GM18861 (cell line): ENCODE results near the gene ENTPD6.
"Not testable (repeated sequence)": the region's sequence is repeated elsewhere in the genome, so short reads cannot be mapped to it uniquely, and the experiment has no call there.

Experiments used
- ATAC-seq: cut with Tn5 transposase; IDR thresholded peaks from one replicate; pipeline ENCODE4 v1.9.1; 2021; ENCODE audit not compliant: unreplicated experiment

ENTPD6 gene

DNA sequence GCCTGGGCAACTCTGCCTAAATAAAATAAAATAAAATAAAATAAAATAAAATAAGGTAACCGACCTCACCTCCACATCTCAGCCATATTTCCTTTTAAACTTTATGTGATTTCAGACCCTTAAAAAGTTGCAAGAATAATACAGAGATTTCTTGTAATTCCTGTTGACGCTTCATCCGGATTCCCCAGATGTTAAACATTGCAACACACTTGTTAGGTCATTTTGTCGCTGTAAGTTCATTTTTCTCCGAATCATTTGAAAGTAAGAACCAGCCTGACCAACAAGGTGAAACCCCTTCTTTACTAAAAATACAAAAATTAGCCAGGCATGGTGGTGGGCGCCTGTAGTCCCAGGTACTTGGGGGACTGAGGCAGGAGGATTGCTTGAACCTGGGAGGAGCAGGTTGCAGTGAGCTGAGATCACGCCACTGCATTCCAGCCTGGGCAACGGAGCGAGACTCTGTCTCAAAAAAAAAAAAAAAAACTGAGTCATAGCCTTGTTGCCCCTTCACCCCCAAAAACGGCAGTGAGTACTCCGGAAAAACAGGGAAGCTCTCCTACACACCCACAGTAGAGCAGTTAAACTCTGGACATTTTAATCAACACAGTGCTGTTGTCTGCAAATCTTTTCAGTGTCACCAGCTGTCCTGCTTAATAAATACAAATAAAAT, 58.2 kb downstream of the ENTPD6 start:
- ATAC-seq: no peak

DNA sequence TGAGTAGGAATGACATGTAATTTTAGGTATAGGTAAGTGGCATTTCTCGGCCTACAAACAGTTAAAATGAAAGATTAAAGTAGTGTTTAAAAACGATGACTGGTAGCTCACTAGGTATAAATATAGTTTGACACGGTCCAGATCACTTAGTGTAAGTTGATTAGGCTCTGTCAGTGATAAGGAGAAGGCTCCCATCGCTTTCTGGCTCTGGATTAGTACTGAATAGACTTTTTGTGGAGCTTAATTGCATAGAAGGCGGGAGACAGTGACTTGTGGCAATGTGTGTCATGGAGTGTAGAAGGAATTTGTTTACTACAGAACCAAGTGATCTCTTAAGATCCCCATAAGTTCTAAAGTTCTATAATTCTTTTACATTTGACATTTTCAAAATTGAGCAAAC, 59.1 kb downstream of the ENTPD6 start:
- ATAC-seq: no peak

DNA sequence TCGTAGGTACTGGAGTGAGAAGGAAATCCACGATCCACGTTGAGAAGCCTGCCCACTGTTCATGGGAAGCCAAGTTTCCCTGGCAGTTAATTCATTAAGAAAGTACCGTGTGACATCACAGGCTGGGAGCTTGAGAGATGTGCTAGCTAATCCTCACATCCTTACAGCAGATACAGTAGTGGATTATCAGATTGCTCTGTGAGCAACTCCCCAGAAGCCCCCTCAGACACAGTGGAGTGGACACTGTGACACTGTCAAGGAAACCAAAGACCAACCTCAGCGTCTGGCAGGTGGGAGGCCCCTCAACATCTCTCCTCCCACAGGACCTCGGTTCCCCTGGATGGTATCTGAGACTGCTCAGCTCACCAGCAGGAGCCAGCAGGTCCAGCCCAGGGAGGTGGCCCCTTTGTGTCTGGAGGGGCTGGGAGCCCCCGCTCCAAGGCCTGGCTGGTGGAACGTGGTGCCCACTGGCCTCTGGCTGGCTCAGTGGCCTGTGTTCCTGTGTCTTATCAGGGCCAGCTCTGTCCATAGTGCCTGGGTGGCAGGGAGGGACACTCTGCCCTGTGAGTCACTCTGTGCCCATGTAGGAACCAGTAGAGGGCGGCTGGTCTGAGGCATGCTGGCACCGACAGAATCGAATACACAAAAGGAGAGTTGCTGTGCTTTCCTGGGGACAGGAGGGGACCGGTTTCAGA, 59.6 kb downstream of the ENTPD6 start:
- no peak for ATAC-seq

DNA sequence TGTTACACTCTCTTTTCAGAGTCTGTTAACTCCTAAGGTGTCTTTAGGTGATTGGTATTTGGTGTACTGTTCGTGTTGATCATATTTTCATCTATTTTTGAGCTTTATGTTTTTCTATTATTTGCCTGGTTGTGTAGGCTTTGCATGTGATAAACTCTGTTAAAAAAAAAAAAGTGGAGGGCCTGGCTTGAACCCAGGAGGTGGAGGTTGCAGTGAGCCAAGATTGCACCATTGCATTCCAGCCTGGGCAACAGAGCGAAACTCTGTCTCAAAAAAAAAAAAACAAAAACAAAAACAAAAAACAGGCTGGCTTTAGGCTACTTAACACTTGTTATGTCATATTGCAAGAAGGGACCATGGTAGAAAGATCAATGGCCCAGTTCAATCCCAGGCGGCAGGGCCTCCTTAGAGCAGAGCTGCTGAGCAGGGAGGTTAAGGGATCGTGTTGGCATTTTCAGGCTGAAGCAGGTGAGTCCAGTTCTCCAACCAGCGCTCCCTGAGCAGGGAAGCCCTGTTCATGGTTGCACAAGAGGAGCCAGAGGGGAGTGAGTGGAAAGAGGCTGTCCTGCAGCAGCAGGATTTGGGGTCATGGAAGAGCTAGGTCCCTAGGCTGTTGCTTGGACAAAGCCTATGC, 60.8 kb downstream of the ENTPD6 start:
- ATAC-seq: no peak

DNA sequence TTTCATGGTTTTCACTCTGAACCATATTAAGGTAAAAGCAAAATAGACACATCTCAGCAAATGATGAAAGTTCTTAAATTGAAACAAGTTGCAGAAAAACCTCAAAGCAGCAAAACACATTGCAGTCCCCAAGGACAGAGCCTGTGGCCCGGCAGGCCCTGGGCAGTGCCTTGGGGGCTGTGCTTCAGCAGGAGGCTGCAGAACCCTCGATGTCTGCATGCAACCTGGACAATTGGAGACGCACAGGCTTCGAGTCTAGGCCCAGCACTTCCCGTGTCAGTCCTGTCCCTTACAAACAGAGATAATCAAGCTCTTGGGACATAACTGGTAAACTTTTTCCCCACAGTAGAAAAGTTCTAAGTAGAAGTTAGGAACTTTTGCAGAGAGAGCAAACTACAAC, 61.6 kb downstream of the ENTPD6 start:
- no peak for ATAC-seq

DNA sequence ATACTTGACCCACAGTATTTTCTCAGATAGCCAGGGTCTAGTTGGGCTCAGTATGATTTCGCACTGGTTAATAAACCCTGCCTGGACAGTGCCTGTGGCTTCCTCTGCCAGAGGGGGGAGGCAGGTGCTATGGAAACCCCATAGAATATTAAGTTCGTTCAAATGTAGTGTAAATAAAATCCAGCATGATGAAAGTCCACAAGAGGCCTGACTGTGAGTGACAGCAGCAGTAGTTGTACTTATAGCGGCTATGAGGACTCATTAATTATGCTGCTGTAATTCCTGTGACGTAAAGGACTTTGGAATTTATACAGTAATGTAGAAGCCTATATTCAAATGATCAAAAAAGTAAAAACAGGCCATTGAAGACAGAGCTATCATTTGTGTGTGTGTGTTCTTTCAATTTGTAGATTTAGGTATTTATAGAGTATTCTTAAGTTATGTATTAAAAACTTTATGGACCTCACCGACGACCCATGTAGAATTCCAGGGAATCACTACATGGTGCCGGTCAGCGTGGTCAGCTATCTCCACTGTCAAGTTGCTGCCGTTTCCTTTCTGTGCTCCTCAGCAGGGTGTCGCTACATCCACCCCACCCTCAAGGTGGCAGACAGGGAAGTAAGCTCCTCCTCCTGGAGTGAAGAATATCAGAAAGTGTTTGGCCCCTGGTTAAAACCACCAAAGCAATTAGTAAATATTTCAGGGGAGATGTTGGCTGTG, 62.4 kb downstream of the ENTPD6 start:
- no peak for ATAC-seq

DNA sequence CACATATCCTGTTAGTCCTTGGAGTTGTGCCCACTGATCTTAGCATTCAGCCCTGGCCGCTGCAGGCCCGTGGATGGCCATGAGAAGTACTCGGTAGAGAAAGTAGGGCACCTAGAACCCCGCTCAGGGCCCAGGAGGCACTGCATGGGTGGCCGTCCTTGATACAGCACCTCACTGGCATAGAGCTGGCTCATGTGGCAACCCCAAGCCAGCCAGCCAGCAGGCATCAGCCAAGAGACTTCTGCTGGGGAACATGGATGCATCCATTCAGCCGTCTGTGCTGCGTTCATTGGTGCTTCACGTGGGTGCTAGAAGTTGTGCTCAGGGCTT, 62.9 kb downstream of the ENTPD6 start:
- no peak for ATAC-seq

DNA sequence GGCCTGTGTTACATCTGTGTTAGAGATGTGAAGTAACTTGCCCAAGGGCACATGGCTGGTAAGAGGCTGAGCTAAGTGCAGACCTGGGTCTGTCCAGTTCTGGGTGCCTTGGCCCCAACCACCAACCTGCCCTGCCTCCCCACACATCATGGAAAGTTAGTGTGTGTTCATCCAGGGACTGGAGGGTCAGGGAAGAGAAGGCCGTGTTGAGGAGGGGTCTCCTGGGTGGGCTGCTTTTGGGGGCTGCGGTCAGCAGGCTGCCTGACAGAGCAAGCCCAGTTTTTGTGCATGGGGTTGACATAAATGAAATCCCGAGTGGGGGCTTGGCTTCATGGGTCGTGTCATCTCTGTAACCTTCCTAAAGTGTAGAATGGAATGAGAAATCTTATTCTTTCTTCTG, 63.3 kb downstream of the ENTPD6 start:
- ATAC-seq: no peak

DNA sequence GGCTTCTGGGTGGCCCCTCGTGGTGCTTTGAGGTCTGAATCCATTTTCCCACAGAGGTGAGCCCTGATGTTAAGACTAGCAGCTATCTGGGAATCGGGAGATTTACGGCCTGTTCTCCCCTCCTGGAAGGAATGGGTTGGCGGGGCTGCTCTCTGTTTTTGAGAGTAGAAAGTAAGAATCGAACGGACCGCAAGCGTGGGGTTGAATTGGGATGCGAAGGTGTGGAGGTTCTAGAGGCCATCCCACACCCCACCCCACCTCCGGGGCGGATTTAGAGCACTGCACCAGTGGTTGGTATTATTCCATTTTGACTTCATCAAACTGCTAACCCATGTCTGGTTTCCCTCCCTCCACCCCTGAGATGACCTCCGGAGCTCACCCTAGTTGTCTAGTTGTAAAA, 63.8 kb downstream of the ENTPD6 start:
- no peak for ATAC-seq

DNA sequence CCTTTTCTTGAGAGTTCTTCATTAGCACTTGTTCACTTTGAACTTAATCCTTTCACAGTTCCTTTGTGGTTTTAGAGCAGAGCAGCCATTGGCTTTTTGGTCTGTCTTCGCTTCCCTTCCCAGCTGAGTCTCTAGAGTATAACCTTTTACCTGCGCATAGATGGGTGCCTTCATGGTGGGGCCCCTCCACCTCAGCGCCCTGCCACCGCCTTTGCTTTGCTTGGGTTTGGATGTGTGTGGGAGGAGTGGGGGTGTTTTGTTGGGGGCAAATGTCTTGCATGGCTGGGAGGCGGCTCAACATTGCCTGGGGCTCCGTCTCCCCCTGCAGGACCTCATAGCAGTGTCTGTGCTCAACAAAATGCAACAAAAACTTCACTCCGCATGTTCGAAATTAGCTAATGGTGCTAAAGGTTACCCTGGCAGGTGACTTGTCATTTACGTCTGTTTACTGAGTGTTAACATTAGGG, 64.3 kb downstream of the ENTPD6 start:
- no peak for ATAC-seq

DNA sequence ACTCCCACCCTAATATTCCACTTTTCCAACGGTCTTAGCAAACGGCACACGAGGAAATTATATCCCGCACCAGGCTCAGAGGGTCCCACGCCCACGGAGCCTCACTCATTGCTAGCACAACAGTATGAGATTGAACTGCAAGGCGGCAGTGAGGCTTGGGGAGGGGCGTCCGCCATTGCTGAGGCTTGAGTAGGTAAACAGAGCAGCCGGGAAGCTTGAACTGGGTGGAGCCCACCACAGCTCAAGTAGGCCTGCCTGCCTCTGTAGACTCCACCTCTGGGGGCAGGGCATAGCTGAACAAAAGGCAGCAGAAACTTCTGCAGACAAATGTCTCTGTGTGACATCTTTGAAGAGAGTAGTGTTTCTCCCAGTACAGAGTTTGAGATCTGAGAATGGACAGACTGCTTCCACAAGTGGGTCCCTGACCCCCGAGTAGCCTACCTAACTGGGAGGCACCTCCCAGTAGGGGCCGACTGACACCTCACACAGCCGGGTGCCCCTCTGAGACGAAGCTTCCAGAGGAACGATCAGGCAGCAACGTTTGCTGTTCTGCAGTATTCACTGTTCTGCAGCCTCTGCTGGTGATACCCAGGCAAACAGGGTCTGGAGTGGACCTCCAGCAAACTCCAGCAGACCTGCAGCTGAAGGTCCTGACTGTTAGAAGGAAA, 65.4 kb downstream of the ENTPD6 start:
- ATAC-seq: not testable (repeated sequence)

DNA sequence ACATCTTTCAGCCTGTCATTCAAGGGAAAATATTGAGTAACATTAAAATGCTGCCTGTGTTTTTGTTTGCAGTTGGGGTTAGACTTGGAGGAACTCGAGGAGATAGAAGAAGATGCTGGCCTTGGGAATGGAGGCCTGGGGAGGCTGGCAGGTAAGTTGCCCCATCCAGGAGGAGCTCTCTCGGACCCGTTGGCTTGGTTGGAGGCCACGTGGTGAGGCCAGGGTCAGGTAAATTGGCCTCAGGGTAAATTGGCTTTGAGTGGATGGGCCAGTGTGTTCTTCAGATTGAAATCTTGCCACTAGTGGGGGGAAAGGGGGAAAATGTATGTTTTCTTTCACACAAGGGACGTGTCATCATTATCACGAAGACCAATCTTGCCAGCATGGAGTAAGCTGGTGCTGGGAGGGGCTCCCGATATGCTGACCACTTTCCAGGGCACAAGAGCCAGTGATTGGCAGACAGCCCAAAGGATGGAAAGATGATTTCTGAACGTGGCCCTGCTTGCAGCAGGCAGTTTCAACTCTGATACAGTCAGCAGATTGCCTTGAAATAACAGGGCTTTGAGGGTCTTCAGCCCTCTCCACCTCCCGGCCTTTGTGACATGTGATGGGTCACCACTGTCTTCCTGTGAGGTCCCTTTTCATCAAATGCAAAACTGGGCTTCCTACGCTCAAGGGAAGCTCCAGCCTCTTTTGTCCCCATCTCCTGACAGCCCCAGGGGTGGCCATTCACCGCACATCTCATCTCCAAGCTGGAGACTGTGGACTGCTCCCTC, 73.7 kb downstream of the ENTPD6 start:
- ATAC-seq: no peak

DNA sequence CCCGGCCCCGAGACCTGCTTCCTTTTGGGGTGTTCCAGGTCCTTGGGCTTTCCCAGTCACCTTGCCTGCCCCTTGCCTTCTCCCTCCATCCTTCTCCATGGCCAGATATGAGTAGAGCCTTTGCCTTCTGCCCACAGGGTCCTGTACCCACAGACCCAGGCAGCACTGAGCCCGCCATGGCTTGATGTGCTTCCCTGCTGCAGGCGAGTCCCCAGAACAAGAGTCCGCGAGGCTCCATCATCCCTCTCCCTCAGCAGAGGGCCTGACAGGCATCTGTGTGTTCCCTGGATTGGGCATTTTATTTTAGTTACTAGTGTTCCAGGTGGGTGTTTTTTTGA, 74.3 kb downstream of the ENTPD6 start:
- ATAC-seq: no peak

DNA sequence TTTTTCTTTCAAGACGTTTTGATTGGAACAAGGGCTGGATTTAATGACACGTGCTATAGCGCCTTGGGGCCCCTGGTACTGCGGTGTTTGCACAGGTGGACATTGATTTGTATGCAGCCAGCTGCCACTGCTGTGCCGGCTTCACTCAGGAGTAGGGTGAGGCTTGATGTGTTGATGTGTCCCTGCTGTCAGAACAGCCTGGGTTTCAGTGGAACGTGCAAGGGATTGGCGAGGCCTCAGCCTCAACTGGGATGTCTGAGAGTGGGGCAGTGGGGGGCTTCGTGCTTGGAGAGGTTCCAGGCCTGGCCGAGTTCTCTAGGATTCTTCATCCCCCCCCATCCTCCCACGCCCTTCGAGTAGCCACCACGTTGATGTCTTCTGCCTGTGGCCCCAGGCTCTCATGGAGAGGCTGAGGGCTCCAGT, 75.3 kb downstream of the ENTPD6 start:
- ATAC-seq: no peak

DNA sequence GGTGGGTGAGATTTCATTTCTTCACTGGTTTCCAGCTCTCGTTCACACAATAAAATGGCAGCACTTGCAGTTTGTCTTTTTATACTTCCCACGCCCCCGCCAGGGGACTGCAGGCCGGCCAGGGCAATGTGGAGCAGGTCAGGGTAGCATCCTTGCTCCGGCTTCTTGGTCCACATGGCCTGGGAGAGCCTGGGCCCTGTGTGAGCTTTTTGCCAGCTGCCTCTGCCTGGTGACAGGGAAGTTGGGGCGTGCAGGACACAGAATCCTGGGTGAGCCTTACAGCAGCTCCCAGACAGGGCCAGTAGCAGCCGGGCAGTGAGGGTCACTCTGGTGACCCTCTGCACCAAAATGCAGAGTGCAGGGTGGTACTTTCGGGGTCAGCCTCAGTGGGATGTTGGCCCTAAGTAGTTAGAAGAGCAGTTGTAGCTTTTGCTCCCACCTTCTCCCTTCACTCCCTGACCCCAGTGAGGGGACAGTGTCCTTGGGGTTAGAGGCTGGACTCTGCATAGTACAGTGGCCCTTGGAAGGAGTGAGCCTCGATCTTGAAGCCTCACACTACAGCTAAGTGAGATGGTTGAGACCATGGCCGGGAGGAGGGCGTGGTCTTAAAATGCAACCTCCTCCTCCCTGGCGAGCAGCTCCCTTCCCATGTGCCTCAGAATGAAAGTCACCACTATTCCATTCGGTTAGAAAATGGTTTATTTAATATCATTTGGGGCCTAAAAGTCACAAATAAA, 76.1 kb downstream of the ENTPD6 start:
- ATAC-seq: no peak

DNA sequence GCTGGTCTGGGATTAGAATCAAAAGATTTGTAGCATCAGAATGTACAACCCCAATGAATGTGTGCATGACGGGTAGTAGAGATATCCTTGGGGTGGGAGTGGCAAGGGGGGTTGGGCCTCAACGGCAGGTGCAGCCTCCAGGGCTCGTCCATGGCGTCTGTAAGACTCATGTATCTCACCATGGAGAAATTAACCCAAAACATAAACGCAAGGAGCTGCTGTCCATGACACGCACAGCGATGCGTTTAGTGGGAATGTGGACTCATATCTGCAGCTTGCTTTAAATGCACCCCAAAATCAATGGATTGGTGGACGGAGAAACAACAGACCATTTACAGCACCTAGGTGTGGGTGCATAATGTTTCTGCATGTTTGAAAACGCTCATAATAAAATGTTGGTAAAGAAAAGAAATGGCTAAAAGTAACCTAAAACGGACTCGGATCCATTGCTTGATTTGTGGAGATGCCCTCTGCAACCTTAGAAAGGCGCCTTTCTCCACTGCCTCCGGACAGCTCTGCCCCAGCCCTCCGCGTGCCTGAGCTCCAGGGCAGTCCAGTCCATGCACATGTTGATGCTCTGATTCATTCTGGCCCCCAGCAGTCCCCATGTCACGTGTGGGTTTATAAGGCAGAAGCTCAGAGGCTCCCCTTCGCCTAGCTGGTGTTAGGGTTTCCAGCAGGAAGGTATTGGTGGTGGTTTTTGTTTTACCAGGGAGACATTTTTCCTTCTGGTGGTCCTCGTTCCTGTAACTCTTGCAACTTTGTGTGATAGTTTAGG, 76.9 kb downstream of the ENTPD6 start:
- no peak for ATAC-seq

DNA sequence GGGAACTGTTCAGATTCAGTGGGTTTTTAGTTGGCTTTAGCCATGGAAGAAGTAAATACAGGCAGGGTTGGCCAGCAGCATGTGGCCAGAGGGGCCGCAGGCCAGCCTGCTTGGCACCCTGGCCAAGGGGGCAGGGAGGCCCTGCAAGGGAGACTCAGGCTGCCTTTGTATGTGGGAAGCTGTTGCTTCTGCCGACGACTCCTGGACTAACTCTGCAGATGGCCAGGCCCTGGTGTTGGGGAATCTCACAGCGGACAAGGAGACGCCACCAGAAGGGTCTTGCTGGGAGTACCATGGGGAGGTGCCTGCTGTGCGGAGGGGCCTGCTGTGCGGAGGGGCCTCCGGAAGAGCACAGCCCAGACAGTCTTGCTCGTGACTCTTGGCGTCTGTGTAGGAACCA, 77.5 kb downstream of the ENTPD6 start:
- ATAC-seq: no peak

DNA sequence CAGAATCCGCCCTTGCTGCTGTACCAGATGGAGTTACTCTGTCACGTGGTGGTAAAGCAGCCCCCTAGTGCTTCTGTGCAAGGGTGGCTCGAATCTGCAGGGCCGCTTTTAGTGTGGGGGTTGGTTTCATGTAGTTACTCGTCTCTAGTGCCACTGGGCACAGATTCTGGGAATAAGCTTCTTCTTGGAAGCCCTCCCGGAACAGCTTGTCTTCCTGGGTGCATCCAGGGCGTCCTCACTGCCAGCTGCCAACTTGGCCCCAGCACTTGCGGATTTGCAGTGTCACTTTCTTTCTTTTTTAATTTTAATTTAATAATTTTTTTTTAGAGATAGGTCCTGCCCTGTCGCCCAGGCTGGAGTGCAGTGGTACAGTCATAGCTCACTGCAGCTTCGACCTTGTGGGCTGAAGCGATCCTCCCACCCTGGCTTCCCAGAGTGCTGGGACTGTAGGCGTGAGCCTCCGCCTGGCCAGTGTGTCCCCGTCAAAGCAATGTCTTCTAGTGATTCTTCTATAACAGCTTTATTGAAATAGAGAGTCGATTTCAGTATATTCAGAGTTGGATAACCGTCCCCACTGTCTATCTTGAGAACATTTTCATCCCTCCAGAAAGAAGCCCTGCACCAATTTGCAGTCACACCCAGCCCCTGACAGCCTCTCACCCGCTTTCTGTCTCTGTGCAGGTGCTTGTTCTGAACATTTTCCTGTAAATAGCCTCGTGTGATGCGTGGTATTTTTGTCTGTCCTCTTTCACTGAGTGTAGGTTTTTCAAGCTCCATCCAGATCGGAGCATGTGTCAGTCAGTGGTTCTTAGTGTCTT, 78.2 kb downstream of the ENTPD6 start:
- no peak for ATAC-seq
